ENCODE results near the gene CNNM4.
"Not testable (repeated sequence)": the region's sequence is repeated elsewhere in the genome, so short reads cannot be mapped to it uniquely, and the experiment has no call there.

Gene CNNM4

DNA sequence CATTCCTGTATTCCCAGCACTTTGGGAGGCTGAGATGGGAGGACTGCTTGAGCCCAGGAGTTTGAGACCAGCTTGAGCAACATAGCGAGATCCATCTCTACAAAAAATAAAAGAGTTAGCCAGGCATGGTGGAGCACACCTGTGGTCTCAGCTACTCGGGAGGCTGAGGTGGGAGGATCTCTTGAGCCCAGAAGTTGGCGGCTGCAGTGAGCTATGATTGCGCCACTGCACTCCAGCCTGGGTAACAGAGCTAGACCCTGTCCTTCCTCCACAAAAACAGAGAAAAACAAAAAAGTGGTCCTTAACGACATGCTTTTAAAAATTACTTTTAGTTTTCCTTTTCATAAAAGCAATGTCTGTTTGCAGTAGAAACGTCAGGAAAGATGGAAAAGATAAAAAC lies 35.8 kb downstream of the CNNM4 start:
- not testable (repeated sequence) for DNase-seq

DNA sequence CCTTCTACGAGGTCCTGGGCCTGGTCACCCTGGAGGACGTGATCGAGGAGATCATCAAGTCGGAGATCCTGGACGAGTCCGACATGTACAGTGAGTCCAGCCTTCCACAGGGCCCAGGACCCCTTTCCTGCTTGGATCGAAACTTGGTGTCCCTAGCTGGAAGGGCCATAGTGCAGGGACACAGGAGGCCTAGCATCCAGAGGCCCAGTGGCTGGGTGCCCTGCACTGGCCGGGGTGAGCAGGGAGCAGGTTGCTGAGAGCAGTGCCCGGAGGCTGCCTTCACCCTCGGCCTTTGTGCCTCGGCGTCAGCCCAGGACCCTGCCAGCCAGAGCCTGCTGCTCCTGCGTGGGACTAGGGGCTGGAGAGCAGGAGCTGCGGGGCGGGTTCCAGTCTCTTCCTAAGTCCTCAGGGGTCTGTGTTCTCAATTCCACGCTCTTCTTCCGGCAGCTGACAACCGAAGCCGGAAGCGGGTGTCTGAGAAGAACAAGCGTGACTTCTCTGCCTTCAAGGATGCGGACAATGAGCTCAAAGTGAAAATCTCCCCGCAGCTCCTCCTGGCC lies 36.4 kb downstream of the CNNM4 start:
- DNase-seq: no peak

DNA sequence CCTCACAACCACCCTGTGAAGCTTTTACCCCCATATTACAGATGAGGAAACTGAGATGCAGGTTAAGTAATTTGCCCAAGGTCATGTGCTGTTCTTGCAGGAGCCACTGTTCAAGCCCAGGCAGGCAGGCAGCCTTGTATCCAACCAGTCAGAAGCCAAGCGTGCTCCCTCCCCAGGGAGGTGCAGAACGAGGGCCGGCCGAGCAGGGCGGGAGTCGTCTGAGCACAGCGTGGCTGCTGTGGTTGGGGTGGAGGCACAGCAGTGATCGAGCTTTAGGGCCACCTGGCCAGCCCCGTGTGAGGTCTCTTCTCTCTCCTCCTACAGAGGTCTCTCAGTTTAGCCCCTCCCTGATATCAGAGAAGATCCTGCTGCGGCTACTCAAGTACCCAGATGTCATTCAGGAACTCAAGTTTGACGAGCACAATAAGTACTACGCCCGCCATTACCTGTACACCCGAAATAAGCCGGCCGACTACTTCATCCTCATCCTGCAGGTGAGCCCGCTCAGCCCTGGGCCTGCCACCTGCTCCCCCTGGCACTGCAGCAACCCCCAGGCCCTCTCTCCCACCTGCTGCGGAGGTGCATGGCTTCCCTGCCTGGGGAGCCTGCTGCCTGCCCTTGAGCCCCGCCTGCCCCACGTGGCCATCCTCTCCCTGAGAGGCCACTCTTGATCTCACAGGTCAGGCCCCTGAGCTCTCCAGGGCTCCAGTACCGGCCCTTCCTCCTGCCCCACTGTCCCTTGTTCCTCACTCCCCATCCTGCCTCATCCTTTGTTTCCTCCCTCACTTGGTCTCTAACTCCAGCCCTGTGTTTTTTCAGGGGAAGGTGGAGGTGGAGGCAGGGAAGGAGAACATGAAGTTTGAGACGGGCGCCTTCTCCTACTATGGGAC lies 38.3 kb downstream of the CNNM4 start:
- no peak for DNase-seq

DNA sequence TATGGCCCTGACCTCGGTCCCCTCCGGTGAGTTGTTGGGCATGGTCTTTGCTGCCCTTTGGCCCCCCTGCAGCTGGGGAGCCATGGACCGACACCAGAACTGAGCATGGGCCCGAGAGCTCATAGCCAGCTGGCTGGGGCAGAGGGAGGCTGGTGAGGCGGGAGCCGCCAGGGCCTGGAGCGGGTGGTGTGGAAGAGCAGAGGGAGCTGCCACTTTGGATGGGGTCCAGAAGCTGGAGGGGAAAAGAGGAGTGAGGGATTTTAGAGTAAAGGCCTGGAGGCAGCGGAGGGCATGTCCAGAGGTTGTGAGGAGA lies 38.9 kb downstream of the CNNM4 start:
- DNase-seq: no peak

DNA sequence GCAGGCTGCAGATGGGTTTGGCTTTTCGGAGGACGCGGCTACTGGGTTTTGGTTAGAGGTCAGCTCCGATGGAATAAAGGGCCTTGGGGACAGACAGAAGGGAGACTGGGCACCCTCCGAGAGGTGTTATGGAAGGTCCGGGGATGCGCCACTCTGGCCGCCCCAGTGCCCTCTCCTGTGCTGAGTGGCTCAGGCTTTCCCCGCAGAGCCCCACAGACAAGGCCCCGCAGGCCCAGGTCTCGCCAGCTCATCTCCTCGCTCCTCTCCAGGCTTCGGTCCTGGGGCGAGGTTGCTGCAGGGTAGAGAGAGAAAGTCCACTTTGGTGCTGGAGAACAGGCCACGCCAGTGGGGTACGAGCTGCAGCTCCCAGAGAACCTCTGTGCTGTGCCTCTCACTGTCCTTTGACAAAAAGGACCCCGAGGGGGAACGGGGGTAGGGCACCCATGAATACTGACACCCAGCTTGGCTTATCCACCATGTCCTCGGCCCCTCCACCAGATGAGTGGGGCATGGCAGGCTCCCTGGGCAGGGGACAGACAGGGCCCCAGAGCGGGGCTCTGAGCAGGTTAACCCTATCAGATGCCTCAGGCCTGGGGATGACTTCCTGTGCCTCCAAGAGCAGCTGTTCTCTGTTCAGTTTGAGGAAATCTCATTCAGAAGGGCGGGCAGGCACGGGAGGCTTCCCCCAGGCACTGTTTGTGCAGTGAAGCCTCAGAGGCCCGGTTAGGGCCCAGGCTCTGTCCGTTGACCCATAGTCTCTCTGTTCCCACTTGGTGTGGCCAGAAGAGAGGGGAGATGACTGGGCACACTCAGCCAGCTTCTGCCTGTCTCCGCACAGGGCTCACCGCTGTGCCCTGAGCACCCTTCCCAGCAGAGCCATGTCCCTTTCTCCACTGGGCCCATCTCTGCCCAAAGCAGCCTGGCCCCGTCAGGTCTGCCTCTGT lies 39.6 kb downstream of the CNNM4 start:
- no peak for DNase-seq

DNA sequence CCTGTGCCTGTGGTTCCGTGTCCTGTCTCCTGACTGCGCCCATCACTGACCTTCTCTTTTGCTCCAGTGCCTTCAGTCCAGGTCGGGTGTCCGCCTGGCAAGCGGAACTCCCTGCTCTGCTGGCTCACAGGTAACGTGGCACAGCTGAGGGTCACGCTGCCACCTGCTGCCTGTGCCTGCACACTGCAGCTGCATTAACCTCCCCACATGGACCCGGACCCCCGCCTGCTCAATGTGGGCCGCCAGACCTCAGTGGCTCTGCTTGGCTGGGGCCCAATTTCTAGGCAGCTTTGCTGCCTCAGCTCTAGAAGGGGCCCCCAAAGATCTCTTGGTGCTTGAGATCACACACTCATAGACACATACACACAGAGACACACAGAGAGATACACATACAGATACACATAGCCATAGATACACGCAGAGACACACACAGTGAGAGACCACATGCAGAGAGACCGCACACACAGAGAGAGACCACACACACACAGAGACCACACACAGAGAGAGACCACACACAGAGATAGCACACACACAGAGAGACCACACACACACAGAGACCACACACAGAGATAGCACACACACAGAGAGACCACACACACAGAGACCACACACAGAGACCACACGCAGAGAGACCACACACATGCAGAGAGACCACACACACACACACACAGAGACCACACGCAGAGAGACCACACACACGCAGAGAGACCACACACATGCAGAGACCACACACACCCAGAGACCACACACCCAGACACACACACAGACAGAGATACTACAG lies 40.5 kb downstream of the CNNM4 start:
- DNase-seq: peak; percentile 82

DNA sequence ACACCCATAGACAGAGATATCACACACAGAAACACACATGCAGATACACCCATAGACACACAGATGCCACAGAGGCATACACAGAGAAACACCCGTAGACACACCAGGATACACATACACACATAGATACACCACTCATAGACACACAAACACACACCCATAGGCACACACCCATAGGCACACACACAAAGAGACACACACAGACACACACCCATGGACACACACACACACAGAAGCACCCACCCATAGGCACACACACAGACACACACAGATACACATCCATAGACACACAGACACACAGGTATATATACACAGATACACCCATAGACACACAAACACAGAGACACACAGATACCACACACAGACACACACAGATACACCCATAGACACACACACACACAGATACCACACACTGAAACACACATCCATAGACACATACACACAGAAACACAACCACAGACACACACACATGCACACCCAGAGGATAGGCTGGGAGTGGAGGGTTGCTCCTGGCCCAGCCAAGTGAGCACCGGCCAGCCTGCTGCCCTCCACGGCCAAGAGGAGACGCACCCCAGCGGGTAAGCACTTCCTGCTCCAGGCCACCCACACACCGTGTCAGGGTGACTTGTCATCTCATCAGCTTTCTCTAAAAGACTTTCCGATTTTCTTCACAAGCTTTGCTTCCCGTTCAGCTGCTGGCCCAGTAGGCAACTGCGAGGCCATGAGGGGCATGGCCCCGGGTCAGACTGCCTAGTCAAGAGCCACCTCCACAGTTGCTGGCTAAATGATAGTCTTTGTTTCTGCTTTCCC lies 41.3 kb downstream of the CNNM4 start:
- DNase-seq: no peak

DNA sequence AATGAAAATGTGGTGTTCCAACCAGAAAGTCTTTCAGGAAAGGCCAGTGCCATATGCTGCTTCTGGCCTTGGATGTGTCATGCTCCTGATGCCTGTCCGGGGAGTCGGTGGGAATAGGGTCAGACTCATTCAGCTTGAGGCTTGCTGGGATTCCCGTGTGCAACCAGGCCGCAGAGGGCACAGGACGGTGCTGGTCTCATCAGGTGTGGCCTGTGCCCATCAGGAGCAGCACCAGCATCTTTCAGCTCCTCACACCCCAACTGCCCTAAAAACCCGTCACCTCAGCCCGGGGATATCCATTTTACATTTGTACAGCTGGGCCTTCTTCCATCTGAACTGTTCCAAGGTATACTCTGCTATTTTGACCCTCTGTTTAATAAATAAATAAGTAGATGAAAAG lies 42.0 kb downstream of the CNNM4 start:
- DNase-seq: no peak

DNA sequence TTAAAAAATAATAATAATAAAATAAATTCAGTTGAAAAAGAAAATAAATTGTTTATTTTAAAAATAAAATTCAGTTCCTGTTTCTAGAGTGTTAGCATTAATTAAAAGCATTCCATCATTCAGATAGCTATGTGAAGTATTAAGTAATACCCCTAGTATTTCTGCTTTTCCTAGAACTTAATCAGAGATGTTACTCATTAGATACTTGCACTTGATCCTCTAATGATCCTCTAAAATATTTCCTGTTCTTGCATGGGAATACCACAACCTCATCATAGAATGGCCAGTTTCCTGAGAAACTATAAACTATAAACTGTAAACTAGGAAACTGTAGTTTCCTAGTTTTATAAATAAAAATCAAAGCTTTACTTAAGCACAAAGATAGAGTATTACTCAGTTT lies 44.3 kb downstream of the CNNM4 start:
- no peak for DNase-seq

DNA sequence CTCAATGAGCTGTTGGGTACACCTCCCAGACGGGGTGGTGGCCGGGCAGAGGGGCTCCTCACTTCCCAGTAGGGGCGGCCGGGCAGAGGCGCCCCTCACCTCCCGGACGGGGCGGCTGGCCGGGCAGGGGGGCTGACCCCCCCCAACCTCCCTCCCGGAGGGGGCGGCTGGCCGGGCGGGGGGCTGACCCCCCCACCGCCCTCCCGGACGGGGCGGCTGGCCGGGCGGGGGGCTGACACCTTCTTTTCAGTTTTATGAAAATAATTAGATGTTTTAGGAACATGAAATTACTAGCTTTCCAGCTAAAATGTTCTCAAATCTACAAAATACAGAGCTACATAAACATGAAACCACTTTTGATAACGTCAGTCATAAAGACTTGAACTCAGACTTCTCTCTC lies 45.2 kb downstream of the CNNM4 start:
- not testable (repeated sequence) for DNase-seq

DNA sequence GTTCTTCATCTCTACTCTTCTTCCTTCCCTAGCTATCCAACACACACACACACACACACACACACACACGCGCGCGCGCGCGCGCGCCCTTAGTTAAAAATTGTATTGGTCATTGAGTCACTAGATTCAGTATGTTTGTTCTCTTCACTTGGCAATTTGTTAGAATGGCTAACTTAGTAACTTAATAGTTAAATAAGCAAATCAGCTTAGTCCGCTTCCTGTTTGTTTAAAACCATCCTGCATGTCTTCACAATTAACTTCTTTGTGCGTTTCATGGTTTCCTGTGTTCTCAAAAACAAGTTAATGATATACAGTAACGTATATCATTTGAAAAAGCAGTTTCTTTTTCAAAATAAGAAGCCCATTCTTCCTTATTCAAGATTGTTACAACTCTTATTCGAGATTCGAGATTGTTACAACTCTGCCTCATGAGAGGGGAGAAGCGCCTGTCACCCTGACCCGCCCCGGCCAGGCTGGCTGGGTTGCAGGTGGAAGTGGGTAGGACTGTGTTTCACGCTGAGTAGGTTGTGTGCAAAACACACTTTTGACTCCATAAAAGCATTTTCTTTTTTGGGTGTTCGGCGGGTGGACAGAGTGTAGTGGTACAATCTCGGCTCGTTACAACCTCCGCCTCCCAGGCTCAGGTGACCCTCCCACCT lies 45.9 kb downstream of the CNNM4 start:
- DNase-seq: no peak

DNA sequence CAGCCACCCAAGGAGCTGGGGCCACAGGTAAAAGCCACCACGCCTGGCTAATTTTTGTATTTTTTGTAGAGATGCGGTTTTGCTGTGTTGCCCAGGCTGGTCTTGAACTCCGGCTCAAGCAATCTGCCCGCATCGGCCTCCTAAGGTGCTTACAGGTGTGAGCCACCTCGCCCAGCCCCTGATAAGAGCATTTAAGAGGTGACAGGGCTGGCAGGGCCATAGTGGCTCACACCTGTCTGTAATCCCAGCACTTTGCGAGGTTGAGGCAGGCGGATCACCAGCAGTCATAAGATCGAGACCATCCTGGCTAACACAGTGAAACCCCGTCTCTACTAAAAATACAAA lies 46.4 kb downstream of the CNNM4 start:
- DNase-seq: no peak

DNA sequence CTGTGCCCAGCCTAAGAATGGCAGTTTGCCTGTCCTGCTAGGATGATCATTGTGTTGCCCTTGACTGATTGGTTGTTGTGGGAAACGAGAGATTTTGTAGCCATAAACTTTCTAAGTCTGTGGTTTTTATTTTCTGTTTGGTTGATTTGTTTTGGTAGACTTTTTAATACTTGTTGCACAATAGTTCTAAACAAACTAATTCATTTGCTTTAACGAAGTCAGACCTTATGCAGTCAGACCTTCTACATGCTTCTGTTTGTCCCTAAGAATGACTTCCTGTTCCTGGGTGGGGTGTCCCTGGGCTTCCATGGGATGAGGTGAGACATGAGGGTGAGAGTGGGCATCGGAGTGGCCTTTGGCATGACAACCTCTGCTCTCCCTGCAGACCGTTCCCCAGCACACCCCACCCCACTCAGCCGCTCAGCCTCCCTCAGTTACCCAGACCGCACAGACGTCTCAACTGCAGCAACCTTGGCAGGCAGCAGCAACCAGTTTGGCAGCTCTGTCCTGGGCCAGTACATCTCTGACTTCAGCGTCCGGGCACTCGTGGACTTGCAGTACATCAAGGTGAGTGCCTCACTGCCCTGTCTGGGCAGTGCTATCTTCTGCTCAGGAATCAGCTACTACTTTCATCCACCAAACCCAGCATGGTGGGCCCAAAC lies 47.6 kb downstream of the CNNM4 start:
- no peak for DNase-seq

DNA sequence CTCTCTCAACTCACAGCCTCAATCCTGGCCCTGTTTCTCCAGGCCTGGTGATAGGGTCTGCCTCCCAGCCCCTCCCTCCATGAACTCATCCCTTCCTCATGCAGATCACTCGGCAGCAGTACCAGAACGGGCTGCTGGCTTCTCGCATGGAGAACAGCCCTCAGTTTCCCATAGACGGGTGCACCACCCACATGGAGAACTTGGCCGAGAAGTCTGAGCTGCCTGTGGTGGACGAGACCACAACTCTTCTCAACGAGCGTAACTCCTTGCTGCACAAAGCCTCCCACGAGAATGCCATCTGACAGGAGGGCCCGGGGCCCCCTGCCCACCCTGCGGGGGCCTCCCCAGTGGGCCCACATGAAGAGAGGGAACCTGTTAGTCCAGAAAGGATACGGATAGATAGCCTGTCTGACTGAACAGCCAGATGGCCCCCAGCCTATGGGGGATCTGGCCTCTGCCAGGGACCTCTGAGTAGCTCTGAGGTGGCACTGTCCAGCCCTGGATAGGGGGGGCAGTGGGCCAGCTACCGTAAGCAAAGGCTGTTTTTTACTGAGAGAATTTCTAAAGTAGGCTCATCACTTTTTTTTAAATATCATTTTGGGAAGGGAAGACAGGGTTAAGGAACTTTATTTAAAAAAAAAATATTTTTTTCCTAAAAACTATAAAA lies 48.6 kb downstream of the CNNM4 start:
- DNase-seq: no peak

DNA sequence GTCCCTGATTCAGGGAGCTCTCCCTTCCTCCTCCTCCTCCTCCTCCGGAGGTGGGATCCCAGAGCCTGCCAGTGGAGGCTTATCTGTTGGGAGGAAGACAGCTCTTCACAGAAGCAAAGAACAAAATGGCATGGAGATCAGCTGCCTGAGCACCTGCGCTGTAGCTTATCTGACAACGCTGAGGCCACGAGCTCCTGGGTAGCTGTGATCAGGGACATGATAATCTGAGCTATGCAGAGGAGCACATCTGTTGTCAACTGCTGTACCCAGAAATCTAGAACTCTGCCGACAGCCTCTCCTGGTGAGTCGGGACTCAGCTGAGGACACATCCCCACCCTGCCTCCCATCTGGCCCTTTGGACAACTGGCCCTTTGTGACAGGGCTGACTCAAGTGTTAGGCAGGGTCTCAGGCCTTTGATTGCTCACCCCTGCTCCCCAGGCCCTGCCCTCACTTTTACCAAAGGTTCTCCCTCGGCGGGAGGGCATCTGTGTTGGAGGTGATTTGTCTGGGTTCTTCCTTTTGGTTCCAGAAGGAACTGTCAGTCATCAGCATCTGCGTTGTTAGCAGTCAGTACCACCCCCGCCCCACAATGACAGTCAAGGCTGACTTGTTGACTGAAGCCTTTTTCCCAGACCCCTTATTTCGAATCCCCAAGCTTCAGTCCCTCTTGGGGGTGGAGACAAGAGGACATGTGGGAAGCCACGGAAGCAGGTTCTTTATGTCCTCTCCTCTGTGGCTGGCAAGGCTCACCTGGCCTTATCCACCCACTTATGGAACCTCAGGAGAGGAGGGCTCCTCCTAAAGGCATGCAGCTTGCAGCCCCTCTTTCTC lies 49.5 kb downstream of the CNNM4 start:
- DNase-seq: no peak

DNA sequence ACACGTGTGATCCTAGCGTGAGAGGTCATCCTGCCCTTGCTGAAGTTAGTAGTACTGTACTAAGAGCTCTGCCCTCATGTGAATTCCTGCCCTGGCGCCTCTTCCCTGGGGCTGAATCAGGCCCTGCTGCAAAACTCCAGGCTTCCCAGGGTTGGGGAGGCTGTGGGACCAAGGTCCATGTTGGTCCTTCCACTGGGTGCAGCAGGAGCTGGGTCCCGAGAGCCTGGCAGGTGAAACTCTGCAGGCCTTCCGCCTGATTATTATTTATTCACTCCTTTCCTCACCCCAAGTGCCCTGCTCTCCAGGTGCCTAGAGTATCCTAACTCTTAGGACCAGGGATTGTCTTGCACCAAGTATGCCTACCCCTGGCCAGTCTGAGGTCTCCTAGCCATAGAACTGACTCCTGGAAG lies 50.1 kb downstream of the CNNM4 start:
- no peak for DNase-seq

DNA sequence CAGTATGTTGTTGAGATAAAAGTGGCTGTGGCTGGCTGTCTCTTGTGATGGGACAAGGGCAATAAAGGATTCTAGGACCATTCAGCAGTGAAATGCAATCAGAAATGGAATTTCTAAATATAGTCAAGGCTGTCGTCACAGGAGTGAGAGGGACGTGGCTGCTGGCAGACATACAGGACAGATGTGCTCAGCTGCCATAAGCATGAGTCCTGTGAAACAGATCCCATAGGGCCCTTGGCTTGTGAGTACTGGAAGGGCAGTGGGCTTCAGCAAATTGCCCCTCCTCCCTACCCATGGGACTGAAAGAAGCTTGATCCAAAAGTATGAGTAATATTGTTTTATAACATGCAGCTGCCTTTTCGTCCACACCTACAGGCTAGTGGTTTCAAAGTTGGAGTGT lies 51.2 kb downstream of the CNNM4 start:
- DNase-seq: peak; percentile 84

DNA sequence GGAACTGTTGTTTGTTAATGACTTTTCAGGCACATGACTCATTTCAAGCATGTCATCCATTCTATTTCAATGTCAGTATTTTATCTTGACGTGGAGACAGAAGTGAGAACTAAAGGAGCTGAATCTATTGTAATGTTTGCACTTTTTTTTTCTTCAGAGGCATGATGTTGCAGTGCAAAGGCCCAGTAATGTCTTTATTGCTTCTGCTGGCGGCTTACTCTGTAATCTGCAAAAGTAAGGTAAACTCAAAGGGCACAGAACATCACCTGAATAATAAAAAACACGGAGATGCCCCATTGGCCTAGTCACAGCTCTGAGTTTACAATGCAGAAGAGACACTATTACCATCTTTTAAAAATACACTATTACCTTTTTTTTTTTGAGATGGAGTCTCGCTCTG lies 53.0 kb downstream of the CNNM4 start:
- no peak for DNase-seq

DNA sequence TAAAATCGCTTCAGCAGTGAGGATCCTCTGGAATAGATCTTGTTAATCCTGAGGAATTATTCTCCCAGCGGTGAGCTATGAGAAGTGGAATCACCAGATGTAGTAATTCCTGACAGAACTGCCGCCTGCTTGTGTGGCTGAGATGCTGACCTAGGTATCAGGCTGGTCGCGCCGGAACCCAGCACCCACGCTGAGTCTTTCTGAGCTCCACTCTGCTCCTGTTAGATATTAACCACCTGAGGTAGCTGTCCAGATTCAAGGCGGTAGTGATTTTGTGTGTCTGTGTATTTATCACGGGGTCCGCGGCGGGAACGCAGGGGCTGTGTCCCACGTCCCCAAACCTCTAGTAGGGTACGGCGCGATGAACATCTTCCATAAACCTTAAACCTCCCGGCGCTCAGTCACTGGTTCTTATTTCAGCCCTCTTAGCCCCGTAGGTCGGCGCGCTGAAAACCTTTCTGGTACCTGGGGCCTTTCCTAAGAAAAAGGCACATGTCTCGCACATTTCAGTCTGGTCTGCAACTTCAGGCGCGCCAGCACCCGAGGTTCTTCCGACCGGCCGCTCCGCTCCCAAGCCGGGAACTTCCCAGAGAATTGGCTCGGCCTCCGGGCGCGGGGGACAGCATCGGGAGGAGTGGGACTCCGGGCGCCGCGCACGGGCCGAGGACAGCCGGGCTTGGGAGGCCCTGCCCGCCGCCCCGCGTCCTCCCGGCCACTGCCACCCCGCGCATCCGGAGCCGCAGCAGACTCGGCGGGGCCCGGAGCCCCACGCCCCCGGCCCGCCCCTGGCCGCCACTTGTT lies 54.8 kb downstream of the CNNM4 start:
- DNase-seq: no peak
